PC-9 (cell line): Measurements from ENCODE around the gene OSM. TPM values are rescaled to one million over a fixed set of nuclear protein-coding genes. Genes with fewer than 3 reads are reported as not detected.

Experiments used
- BruUV-seq: library from RNA; stranded (reverse); fragments of 400-500 nt; replicated peaks from 2 replicates; lab custom pipeline; 2021; lab: Mats Ljungman, UMichigan
- CTCF ChIA-PET: fragments of 300-600 bp; sonication (Branson Sonifier 250); formaldehyde crosslinking; loops from one replicate; lab custom pipeline; 2022; ENCODE audit warnings: antibody characterized with exemption; lab: Charles Lee
- POLR2A ChIA-PET: fragments of 300-600 bp; sonication (Branson Sonifier 250); formaldehyde crosslinking; loops from one replicate; lab custom pipeline; 2022; ENCODE audit warnings: antibody characterized with exemption; ENCODE audit not compliant: unreplicated experiment; lab: Charles Lee
- DNase-seq, 2 experiments: peaks; one replicate each; pipeline versions ENCODE4 v3.0.0 to v3.0.0-alpha.2; 2015 to 2022; ENCODE audit warnings: mixed read lengths in 1 of 2
- H2AFZ ChIP-seq: fragments of 200-600 bp; sonication (generic); 2 replicates; pipeline ENCODE4 v1.8.1; 2017; ENCODE audit warnings: antibody characterized with exemption
- H3F3A ChIP-seq: fragments of 200-600 bp; sonication (generic); 2 replicates; pipeline ENCODE4 v1.8.1; 2017; ENCODE audit warnings: antibody characterized with exemption, mild to moderate bottlenecking, low read depth; ENCODE audit not compliant: insufficient read depth
- H3K27ac ChIP-seq: fragments of 200-600 bp; sonication (generic); 2 replicates; pipeline ENCODE4 v1.6.1; 2016; ENCODE audit warnings: mixed run types
- H3K27me3 ChIP-seq: fragments of 200-600 bp; sonication (generic); 2 replicates; pipeline ENCODE4 v1.6.1; 2016; ENCODE audit warnings: low read depth, mixed run types; ENCODE audit not compliant: insufficient read depth
- H3K36me3 ChIP-seq: fragments of 200-600 bp; sonication (generic); 2 replicates; pipeline ENCODE4 v1.6.1; 2016; ENCODE audit warnings: low read depth, mixed run types
- H3K4me1 ChIP-seq: fragments of 200-600 bp; sonication (generic); replicated peaks from 2 replicates; pipeline ENCODE4 v1.6.1; 2016; ENCODE audit warnings: mixed run types; ENCODE audit not compliant: insufficient read depth
- H3K4me2 ChIP-seq: fragments of 200-600 bp; sonication (generic); 2 replicates; pipeline ENCODE4 v1.6.1; 2017; ENCODE audit warnings: mixed run types
- H3K4me3 ChIP-seq: fragments of 200-600 bp; sonication (generic); 2 replicates; pipeline ENCODE4 v1.6.1; 2016; ENCODE audit warnings: mixed run types
- H3K79me2 ChIP-seq: fragments of 200-600 bp; sonication (generic); 2 replicates; pipeline ENCODE4 v1.6.1; 2017; ENCODE audit warnings: low read depth, mixed run types
- H3K9me2 ChIP-seq: fragments of 200-600 bp; sonication (generic); 2 replicates; pipeline ENCODE4 v1.8.1; 2017; ENCODE audit warnings: mild to moderate bottlenecking; ENCODE audit not compliant: insufficient read depth
- H3K9me3 ChIP-seq: fragments of 200-600 bp; sonication (generic); 2 replicates; pipeline ENCODE4 v1.8.1; 2016; ENCODE audit warnings: low read depth; ENCODE audit not compliant: insufficient read depth
- H4K20me1 ChIP-seq: fragments of 200-600 bp; sonication (generic); 2 replicates; pipeline ENCODE4 v1.8.1; 2017; ENCODE audit not compliant: insufficient read depth
- CTCF ChIP-seq: fragments of 200-600 bp; sonication (generic); conservative IDR thresholded peaks from 2 replicates; pipeline ENCODE4 v1.6.1; 2017; ENCODE audit warnings: mixed run types, antibody characterized with exemption, mild to moderate bottlenecking, moderate library complexity
- EZH2 ChIP-seq: fragments of 200-600 bp; sonication (generic); IDR thresholded peaks from 2 replicates; pipeline ENCODE4 v1.8.0; 2017; ENCODE audit warnings: antibody characterized with exemption, low read depth
- intact Hi-C: fragments of 100-400 bp; cut with micrococcal nuclease; formaldehyde crosslinking; loops from one replicate; pipeline ENCODE4 v1.10.0; 2022; ENCODE audit not compliant: unreplicated experiment
- total RNA-seq: library from RNA; stranded (reverse); gene quantifications from 2 replicates; pipeline ENCODE4 v1.2.3, GENCODE V29; 2021

Gene OSM
- total RNA-seq, 1 experiment from 2014 or later: not detected

DNA sequence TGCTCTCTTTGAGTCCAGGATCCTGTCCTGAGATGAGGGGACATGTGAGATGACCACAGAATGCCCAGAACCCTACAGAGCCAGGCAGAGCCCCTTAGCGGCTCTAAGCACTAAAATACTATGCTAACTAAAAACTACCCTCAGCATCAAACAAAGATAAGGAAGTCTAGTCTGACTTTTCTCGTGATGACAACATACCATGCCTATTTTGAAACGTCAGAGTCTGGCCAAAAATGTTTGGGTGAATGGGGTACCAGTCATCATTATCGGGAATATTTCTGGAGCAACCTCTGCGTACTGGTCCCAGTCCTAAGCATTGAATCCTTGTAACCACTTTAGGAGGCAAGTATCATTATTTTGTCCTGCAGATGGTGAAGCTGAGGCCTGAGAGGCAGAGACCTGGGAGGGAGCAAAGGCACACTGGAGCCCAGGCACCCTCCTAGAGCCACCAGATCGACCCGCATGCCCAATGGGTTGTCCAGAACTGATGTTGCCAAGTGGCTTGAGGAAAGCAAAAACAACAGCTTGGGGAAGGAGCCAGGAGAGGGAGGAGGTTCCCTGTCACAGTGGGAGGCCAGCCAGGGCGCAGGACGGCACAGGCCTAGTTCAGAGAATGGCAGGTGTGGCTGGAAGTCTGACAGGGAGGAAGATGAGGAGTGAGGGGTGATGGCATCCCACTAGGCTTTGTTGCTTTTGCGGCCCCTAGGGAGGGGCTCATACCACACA lies 7.2 kb upstream of the OSM start:
- Histone ChIP-seq H4K20me1 (no peaks in the 10 kb centered on the region), H3K4me3 (no peak overlapping the region), H2AFZ (no peak overlapping the region), H3K9me3 (no peaks in the 10 kb centered on the region), H3F3A (peaks cover 10% of the 10 kb centered on the region; the same call in 1 of the 2 replicates), H3K9me2 (no peaks in the 10 kb centered on the region), H3K79me2 (no peaks in the 10 kb centered on the region), H3K36me3 (no peaks in the 10 kb centered on the region), H3K4me1 (no peaks in the 10 kb centered on the region), H3K4me2 (no peak overlapping the region), H3K27me3 (no peaks in the 10 kb centered on the region), H3K27ac (no peak overlapping the region)
- intact Hi-C loops: no loop called here
- CTCF ChIA-PET: no interaction called here
- no peak for TF ChIP-seq CTCF
- no peak for TF ChIP-seq EZH2
- DNase-seq: no peak
- POLR2A ChIA-PET: no interaction called here
- BruUV-seq: no TSS peak

- Histone ChIP-seq H2AFZ (no peak overlapping the region), H3K4me1 (no peaks in the 10 kb centered on the region), H3K4me3 (no peak overlapping the region), H3K4me2 (no peak overlapping the region), H4K20me1 (no peaks in the 10 kb centered on the region), H3K27me3 (no peaks in the 10 kb centered on the region), H3K27ac (no peak overlapping the region), H3K9me2 (no peaks in the 10 kb centered on the region), H3K36me3 (no peaks in the 10 kb centered on the region), H3K9me3 (no peaks in the 10 kb centered on the region), H3F3A (peaks cover 10% of the 10 kb centered on the region; the same call in 1 of the 2 replicates), H3K79me2 (no peaks in the 10 kb centered on the region)
- CTCF ChIA-PET: no interaction called here
- TF ChIP-seq EZH2: no peak
- TF ChIP-seq CTCF: no peak
- BruUV-seq: no TSS peak
- intact Hi-C loops: no loop called here
- no peak for DNase-seq
- POLR2A ChIA-PET: no interaction called here
Observed at GRCh38 chr22:30272781-30273601, 6.3 kb upstream of the OSM start.

DNA sequence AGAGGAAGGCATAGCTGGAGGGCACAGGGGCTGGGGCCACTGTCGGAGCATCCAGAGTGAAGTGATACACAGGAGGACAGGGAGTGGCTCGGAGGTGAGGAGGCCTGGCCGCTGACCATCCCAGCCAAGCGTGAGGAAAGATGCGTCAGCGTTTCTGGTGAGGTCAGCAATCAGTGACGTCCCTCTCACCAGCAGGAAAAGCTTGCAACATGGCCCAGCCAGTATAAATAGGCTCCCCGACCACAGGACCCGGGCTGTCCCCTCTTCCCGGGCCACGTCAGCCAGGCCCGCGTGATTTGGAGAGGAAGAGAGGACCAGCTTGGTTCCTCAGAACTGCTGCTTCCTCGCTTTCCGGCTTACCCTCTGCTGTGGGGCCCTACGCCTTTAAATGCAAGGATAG lies 4.2 kb upstream of the OSM start:
- no TSS peak for BruUV-seq
- Histone ChIP-seq H3K79me2 (no peaks in the 10 kb centered on the region), H3K36me3 (no peaks in the 10 kb centered on the region), H2AFZ (no peak overlapping the region), H3K27me3 (no peaks in the 10 kb centered on the region), H3F3A (0 out of 2 replicates have a peak, but pooled peaks cover 6% of the 10 kb centered on the region), H4K20me1 (no peaks in the 10 kb centered on the region), H3K4me1 (no peaks in the 10 kb centered on the region), H3K4me3 (no peak overlapping the region), H3K4me2 (no peak overlapping the region), H3K9me3 (no peaks in the 10 kb centered on the region), H3K27ac (no peak overlapping the region), H3K9me2 (no peaks in the 10 kb centered on the region)
- TF ChIP-seq CTCF: no peak
- no peak for TF ChIP-seq EZH2
- intact Hi-C loops: no loop called here
- CTCF ChIA-PET: no interaction called here
- no peak for DNase-seq
- POLR2A ChIA-PET: no interaction called here
